Hepatocyte (in vitro differentiated cells): Measurements from ENCODE around the gene SSRP1.

ENCODE experiments used
- EZH2 ChIP-seq: fragments of 200-600 bp; sonication (generic); IDR thresholded peaks from 2 replicates; pipeline ENCODE4 v1.6.1; 2016; ENCODE audit warnings: antibody characterized with exemption, mild to moderate bottlenecking, borderline replicate concordance
- EZH2phosphoT487 ChIP-seq: fragments of 200-600 bp; sonication (generic); IDR thresholded peaks from one replicate; pipeline ENCODE4 v1.6.1; 2018; ENCODE audit warnings: antibody characterized with exemption, mild to moderate bottlenecking, low read depth, moderate library complexity; ENCODE audit not compliant: unreplicated experiment, severe bottlenecking
- TF ChIP-seq, protein P1 (sequence below): fragments of 200-600 bp; sonication (generic); IDR thresholded peaks from 2 replicates; pipeline ENCODE4 v1.5.1; 2016; ENCODE audit warnings: antibody characterized with exemption, mild to moderate bottlenecking; ENCODE audit not compliant: poor library complexity

DNA sequence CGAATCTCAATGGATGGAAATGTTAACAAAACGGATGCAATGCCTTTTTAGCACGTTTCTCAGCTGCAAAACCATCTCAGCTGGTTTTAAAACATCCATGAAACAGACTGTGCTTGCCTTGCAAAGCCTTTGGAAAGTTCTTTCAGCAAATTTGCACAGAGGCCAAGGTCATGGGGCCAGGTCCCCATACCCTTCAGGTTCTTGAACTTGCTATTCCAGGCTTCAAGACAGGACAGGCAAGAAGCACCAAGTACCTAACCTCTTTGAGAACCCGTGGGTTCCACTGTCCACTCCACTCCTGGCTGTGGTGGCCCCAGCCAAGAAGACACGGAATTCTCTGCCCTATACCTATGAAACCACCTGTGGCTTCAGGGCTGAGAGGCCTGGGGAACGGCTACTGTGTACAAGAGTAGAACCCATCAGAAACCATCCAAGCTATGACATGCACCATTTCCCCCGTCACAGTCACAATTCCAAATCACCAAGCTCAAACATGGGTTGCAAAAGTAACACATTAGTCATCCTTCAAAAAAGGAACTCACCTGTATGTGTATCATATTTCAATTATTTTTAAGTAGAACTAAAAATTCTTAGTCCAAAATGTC is 27.9 kb downstream of the SSRP1 start:
- TF ChIP-seq, protein P1, sequence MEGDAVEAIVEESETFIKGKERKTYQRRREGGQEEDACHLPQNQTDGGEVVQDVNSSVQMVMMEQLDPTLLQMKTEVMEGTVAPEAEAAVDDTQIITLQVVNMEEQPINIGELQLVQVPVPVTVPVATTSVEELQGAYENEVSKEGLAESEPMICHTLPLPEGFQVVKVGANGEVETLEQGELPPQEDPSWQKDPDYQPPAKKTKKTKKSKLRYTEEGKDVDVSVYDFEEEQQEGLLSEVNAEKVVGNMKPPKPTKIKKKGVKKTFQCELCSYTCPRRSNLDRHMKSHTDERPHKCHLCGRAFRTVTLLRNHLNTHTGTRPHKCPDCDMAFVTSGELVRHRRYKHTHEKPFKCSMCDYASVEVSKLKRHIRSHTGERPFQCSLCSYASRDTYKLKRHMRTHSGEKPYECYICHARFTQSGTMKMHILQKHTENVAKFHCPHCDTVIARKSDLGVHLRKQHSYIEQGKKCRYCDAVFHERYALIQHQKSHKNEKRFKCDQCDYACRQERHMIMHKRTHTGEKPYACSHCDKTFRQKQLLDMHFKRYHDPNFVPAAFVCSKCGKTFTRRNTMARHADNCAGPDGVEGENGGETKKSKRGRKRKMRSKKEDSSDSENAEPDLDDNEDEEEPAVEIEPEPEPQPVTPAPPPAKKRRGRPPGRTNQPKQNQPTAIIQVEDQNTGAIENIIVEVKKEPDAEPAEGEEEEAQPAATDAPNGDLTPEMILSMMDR, result no peak
- TF ChIP-seq EZH2 (no peak), EZH2phosphoT487 (no peak)
